HepG2 (cell line): ENCODE measurements around the gene ZNF189. TPM values are rescaled to one million over a fixed set of nuclear protein-coding genes. Genes with fewer than 3 reads are reported as not detected.

Experiments used
- FIP1L1 ChIP-seq: fragments of 200-400 bp; formaldehyde crosslinking; IDR thresholded peaks from 2 replicates; pipeline ENCODE4 v1.6.1; 2018; ENCODE audit warnings: low read depth, mild to moderate bottlenecking, low read length, moderate library complexity, borderline replicate concordance; ENCODE audit not compliant: insufficient read depth
- MAFF ChIP-seq: IDR thresholded peaks from 2 replicates; pipeline ENCODE4 v1.6.1; 2011; ENCODE audit warnings: low read depth, low read length, improper control_type of control experiment
- REL ChIP-seq: sonication (generic); formaldehyde crosslinking; conservative IDR thresholded peaks from 2 replicates; pipeline ENCODE4 v1.8.0; 2022; ENCODE audit warnings: mild to moderate bottlenecking, missing genetic modification reagents, moderate library complexity
- SAP130 ChIP-seq: IDR thresholded peaks from 2 replicates; pipeline ENCODE4 v1.6.1; 2016; ENCODE audit warnings: low read depth
- SPEN ChIP-seq: sonication (generic); formaldehyde crosslinking; IDR thresholded peaks from 2 replicates; pipeline ENCODE4 v1.5.1; 2020; ENCODE audit warnings: low read depth, mild to moderate bottlenecking, missing genetic modification reagents
- TBP ChIP-seq: sonication (generic); formaldehyde crosslinking; IDR thresholded peaks from 2 replicates; pipeline ENCODE4 v1.5.0; 2020; ENCODE audit warnings: missing genetic modification reagents
- ZNF605 ChIP-seq: sonication (generic); formaldehyde crosslinking; IDR thresholded peaks from 2 replicates; pipeline ENCODE4 v1.8.0; 2022; ENCODE audit warnings: mild to moderate bottlenecking, missing genetic modification reagents
- polyA plus RNA-seq, 8 experiments: library from polyadenylated mRNA; depleted of rRNA in 3 of 8; stranded (reverse) in 7 of 8; unstranded in 1 of 8; fragments of >200 nt; fragmentation: Illumina TruSeq in 4 of 8; extraction: Trizol in 4 of 8; gene quantifications; 2 replicates each; pipeline versions ENCODE4 v1.2.1 to v1.2.3, GENCODE V29; 2011 to 2016; ENCODE audit warnings: low read depth in 4 of 8, missing spikeins in 1 of 8, mixed read lengths in 1 of 8; ENCODE audit not compliant: insufficient read depth in 1 of 8
- total RNA-seq, 5 experiments: library from RNA; depleted of rRNA; stranded (reverse); fragments of >200 nt; fragmentation: Illumina TruSeq; extraction: Trizol; gene quantifications; 2 replicates each; pipeline ENCODE4 v1.2.3, GENCODE V29; 2016; ENCODE audit warnings: low read depth in 1 of 5
- TF ChIP-seq, protein P1 (sequence below), 2 experiments: fragments of 450-650 bp in 1 of 2; sonication (generic) in 1 of 2; formaldehyde crosslinking in 1 of 2; IDR thresholded peaks; 2 replicates each; pipeline versions ENCODE4 v1.6.1 to v1.8.0; 2016 to 2022; ENCODE audit warnings: antibody characterized with exemption in 1 of 2, mild to moderate bottlenecking in 1 of 2, missing genetic modification reagents in 1 of 2
- TF ChIP-seq, protein P2 (sequence below): sonication (generic); formaldehyde crosslinking; IDR thresholded peaks from 2 replicates; pipeline ENCODE4 v1.4.0; 2020; ENCODE audit warnings: mild to moderate bottlenecking, missing genetic modification reagents
- TF ChIP-seq, protein P3 (sequence below): sonication (generic); formaldehyde crosslinking; IDR thresholded peaks from 2 replicates; pipeline ENCODE4 v1.4.0; 2020; ENCODE audit warnings: missing genetic modification reagents; ENCODE audit errors: not compliant biosample characterization
- TF ChIP-seq, protein P4 (sequence below): sonication (generic); formaldehyde crosslinking; IDR thresholded peaks from 2 replicates; pipeline ENCODE4 v1.9.0; 2022; ENCODE audit warnings: low read depth, missing genetic modification reagents

Gene ZNF189
- total and polyA plus RNA-seq, 2 of the 13 experiments (the other 11 are each of a cell fraction or from before 2014, with no cell fraction given) = 8.4 to 50.0 TPM

DNA sequence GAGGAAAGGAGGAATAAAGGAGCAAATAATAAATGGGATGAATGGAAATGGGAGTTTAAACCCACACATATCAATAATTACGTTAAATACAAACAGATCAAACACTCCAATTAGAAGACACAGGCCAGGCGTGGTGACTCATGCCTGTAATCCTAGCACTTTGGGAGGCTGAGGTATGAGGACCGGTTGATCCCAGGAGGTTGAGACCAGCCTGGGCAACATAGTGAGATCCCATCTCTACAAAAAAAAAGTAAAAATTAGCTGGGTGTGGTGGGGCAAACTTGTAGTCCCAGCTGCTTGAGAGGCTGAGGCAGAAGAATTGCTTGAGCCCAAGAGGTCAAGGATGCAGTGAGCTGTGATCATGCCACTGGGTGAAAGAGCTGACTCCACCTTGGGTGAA is 17.5 kb upstream of the ZNF189 start (continued):
- TF ChIP-seq, protein P1, sequence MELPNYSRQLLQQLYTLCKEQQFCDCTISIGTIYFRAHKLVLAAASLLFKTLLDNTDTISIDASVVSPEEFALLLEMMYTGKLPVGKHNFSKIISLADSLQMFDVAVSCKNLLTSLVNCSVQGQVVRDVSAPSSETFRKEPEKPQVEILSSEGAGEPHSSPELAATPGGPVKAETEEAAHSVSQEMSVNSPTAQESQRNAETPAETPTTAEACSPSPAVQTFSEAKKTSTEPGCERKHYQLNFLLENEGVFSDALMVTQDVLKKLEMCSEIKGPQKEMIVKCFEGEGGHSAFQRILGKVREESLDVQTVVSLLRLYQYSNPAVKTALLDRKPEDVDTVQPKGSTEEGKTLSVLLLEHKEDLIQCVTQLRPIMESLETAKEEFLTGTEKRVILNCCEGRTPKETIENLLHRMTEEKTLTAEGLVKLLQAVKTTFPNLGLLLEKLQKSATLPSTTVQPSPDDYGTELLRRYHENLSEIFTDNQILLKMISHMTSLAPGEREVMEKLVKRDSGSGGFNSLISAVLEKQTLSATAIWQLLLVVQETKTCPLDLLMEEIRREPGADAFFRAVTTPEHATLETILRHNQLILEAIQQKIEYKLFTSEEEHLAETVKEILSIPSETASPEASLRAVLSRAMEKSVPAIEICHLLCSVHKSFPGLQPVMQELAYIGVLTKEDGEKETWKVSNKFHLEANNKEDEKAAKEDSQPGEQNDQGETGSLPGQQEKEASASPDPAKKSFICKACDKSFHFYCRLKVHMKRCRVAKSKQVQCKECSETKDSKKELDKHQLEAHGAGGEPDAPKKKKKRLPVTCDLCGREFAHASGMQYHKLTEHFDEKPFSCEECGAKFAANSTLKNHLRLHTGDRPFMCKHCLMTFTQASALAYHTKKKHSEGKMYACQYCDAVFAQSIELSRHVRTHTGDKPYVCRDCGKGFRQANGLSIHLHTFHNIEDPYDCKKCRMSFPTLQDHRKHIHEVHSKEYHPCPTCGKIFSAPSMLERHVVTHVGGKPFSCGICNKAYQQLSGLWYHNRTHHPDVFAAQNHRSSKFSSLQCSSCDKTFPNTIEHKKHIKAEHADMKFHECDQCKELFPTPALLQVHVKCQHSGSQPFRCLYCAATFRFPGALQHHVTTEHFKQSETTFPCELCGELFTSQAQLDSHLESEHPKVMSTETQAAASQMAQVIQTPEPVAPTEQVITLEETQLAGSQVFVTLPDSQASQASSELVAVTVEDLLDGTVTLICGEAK (IDR thresholded peaks at IDR 0.05) = no peak
- TF ChIP-seq, protein P1 (CRISPR knock-in tag; IDR thresholded peaks at IDR 0.05) = no peak
- TF ChIP-seq, protein P2, sequence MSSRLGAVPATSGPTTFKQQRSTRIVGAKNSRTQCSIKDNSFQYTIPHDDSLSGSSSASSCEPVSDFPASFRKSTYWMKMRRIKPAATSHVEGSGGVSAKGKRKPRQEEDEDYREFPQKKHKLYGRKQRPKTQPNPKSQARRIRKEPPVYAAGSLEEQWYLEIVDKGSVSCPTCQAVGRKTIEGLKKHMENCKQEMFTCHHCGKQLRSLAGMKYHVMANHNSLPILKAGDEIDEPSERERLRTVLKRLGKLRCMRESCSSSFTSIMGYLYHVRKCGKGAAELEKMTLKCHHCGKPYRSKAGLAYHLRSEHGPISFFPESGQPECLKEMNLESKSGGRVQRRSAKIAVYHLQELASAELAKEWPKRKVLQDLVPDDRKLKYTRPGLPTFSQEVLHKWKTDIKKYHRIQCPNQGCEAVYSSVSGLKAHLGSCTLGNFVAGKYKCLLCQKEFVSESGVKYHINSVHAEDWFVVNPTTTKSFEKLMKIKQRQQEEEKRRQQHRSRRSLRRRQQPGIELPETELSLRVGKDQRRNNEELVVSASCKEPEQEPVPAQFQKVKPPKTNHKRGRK (CRISPR knock-in tag) = no peak
- TF ChIP-seq FIP1L1 (no peak), REL (CRISPR knock-in tag) (no peak), SAP130 (CRISPR knock-in tag) (no peak), MAFF (no peak), TBP (CRISPR knock-in tag) (no peak), SPEN (CRISPR knock-in tag) (no peak), ZNF605 (no peak)
- TF ChIP-seq, protein P3, sequence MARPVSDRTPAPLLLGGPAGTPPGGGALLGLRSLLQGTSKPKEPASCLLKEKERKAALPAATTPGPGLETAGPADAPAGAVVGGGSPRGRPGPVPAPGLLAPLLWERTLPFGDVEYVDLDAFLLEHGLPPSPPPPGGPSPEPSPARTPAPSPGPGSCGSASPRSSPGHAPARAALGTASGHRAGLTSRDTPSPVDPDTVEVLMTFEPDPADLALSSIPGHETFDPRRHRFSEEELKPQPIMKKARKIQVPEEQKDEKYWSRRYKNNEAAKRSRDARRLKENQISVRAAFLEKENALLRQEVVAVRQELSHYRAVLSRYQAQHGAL = no peak
- TF ChIP-seq, protein P4, sequence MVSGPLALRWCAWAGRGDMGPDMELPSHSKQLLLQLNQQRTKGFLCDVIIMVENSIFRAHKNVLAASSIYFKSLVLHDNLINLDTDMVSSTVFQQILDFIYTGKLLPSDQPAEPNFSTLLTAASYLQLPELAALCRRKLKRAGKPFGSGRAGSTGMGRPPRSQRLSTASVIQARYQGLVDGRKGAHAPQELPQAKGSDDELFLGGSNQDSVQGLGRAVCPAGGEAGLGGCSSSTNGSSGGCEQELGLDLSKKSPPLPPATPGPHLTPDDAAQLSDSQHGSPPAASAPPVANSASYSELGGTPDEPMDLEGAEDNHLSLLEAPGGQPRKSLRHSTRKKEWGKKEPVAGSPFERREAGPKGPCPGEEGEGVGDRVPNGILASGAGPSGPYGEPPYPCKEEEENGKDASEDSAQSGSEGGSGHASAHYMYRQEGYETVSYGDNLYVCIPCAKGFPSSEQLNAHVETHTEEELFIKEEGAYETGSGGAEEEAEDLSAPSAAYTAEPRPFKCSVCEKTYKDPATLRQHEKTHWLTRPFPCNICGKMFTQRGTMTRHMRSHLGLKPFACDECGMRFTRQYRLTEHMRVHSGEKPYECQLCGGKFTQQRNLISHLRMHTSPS = no peak
